ENCODE data around the gene SEPTIN11. TPM values are rescaled to one million over a fixed set of nuclear protein-coding genes. Genes with fewer than 3 reads are reported as not detected.

Gene SEPTIN11
- total and polyA plus RNA-seq, 2 of the 8 experiments (the other 6 are each of a cell fraction or from before 2014, with no cell fraction given), result 32.2 to 110 TPM

DNA sequence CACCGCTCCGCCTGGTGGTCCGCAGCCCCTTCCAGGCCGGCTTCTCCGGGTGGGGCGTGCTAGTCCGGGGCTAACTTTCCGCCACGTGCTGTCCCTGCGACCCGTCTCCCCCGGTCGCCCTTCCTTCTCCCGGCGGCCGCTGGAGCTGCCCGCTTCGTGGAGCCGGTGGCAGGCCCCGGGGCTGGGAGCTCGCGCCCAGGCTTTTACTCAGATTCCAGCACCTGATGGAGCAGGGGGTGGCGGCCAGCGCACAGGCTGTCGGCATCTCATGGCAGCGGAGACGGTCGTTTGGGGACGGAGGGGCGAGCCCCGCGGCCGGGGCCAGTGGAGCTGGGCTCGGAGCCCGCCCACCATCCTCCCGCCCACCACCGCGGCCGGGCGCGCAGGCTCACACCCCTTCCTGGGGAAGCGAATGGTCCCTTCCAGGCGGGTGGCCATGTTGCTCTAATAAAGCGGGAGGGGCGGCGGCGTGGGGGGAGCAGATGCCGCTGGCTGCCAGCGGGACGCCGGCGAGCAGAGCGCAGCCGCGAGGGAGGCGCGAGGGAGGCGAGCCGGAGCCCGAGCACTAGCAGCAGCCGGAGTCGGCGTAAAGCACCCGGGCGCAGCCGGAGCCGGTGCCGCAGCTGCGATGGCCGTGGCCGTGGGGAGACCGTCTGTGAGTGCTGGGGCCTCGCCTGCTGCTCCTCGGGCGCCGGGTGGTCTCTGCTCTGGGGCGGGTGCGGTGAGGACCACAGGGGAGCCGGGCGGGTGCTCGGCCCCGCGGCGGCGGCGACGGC, at the start of gene SEPTIN11 (continued):
- TF ChIP-seq RNF2 (IDR thresholded peaks at IDR 0.05; ENCODE audit: borderline replicate concordance, low read depth, low read length, missing control alignments, poor library complexity, severe bottlenecking), result no peak
